Skin epidermis (tissue), 12 donors: ENCODE measurements around the gene CROCC2.

Source experiments
- H3K27ac ChIP-seq, 21 experiments: fragments of 200-600 bp; sonication (generic) in 11 of 21; one replicate each; pipeline ENCODE4 v1.5.0; 2020; ENCODE audit warnings: mild to moderate bottlenecking in 3 of 21, inconsistent platforms in 2 of 21, moderate library complexity in 2 of 21
- H3K4me3 ChIP-seq, 7 experiments: fragments of 200-600 bp; sonication (generic) in 2 of 7; one replicate each; pipeline ENCODE4 v1.5.0; 2020; ENCODE audit warnings: inconsistent platforms in 2 of 7, mild to moderate bottlenecking in 2 of 7, moderate library complexity in 1 of 7

CROCC2 gene

DNA sequence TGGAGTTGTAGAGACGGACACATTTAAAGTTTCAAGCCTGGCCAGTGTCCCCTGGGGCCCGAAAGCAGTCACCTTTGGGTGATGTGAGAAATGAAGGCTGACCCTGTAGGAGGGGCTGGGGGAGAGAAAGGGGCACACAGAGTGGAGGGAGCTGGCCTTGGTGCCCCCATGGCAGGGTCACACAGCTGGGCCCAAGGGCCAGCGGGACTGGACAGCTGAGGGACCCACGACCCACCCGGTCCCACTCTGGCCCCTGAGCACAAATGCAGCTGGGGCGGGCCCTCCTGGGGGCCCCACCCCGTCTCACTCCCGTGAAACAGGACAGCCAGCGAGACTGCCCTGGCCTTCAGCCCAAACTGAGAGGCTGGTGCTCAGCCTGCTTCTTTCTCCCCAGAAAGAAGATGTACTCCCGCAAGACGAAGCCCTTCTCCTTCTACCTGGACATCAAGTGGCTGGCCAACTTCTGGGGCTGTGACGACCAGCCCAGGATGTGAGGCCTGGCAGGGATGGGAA is 31.4 kb upstream of the CROCC2 start:
- no peak overlapping the region for H3K4me3 ChIP-seq
- no peak overlapping the region for H3K27ac ChIP-seq

DNA sequence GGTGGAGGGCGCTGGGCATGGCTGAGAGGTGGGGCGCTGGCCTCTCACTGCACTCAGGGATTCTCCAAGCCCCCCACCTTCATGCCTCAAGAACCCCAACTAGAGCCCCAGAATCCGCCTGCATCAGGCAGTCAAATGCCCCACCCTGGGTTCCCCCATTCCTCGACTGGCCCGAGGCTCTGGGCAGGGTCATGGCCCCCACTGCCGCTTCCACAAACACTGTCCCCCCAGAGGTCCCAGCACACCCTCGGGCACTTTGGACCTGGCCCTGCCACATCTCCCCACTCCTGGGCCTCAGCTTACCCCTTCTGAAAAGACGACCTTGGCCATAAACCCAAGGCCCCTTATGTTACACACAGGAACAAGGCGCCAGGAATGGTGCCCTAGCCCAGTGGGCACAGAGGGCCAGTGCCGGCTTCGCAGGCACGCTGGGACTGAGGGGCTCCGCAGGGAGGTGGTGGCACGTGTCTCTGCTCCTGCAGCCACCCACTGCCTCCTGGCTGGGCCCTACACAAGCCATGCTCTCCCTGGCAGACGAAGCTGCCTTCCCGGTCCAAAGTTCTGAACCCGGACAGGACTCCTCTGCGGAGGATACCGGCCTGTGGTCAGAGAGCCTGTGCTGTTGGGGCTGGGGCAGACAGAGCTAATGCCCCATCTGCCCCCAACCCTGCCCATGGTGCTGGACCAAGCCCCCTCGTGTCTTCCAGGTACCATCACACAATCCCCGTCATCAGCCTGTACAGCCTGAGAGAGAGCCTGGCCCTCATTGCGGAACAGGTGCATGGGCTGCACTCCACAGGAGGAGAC is 30.7 kb upstream of the CROCC2 start:
- H3K27ac ChIP-seq = no peak overlapping the region
- H3K4me3 ChIP-seq = no peak overlapping the region

DNA sequence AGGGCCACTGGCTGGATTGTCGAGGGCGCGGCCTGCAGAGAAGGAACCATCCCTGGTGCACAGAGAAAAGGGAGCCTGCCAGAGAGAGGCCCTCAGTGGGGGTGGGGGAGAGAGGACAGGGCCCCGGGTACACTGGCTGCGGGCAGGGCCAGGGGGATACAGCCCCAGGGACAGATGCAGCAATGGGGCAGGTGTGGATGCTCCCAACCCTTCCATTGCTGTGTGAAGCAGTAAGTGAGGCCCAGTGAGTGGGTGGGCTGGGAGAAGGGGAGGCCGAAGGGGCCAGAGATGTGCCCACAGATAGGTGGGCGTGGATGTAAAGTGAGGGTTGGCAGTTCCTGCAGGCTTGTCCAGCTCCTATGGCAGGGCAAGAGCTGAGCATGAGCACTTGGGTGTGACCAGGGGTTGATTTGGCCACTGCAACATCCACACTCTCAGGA is 30.1 kb upstream of the CROCC2 start:
- Histone ChIP-seq H3K27ac (no peak overlapping the region), H3K4me3 (no peak overlapping the region)

DNA sequence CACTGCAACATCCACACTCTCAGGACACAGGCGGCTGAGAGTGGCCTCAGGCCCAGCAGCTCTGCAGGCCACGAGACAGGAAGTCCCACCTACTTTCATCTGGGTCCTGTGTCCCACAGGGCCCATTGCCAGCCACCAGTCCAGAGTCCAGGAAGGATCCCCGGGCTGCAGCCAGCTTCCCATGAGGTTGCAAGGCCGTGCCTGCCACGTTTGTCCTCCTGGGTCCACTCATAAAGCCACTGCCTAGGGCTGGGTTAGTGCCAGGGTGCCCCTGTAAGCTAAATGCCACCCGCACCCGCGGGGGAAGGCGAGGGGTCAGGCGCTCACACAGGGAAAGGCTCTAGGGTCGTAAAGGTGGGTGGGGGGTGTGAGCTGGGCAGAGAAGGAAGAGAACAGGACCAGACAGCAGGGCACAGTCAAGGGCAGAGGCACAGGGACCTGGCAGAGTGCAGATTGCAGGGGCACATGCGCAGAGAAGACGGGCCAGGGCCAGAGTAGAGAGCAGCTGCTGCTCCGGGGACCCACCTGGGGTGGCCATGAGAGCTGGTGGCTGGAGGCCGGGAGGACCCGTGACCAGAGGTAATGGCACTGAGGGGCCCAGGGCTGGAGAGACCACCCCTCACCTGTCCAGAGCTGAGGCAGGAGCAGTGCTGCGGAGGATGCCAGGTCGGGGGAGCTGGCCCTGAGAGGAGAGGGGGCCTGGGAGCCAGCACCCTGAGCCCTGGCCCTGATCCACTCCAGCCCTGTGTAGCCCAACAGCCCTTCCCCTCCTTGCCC is 29.5 kb upstream of the CROCC2 start:
- H3K4me3 ChIP-seq = no peak overlapping the region
- no peak overlapping the region for H3K27ac ChIP-seq

DNA sequence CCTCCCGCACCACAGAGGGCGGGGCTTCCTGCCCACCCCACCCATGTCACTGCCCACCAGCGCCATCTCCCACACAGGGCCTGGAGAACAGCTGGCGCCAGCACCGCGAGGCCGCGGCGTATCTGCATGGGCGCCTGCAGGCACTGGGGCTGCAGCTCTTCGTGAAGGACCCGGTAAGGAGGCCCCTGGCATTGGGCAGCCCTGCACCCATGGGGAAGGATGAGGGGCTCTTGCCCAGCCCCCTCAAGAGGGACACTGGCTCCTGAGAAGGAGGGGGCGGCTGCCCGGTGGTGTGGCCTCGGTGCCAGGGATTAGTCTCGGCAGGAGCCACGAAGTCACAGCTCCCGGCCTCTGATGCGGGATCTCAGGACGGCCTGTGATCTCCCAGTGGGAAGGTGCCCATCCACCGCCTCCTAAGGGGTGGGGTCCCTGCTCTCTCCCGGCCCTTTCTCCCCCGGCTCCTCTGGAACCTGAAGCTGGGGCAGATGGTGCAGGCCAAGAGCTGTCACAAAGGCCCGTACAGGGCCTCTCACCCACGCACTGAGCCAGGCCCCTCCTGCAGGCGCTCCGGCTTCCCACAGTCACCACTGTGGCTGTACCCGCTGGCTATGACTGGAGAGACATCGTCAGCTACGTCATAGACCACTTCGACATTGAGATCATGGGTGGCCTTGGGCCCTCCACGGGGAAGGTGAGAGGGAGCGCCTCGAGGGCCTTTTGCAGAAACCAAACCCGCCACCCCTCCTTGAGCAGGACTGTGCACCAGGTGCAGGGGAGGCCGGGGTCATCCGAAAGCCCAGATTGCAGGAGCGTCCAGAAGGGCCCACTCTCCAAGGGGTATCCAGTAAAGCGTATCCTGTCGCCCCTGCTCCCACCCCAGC is 28.4 kb upstream of the CROCC2 start:
- H3K4me3 ChIP-seq = no peak overlapping the region
- no peak overlapping the region for H3K27ac ChIP-seq

DNA sequence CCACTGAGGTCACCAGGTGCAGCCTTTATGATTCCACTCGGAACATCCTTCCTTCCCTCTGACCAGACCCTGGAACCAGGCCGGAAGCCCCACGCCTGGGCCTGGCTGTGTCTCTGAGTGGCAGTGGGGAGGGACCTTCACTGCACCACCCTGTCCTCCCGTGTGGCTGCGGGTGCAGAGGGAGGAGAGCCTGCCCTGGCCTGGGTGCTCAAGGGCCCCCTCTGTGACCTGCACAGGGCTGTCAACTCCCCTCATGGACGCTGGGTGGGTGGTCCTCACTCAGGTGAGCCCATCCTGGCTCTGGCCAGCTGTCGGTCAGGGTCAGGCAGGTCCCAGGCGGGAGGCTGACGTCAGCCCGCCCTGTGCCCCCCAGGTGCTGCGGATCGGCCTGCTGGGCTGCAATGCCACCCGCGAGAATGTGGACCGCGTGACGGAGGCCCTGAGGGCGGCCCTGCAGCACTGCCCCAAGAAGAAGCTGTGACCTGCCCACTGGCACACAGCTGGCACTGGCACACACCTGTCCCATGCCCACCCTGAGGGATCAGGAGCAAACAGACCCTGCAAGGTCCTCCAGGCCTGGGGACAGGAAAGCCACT is 27.7 kb upstream of the CROCC2 start:
- Histone ChIP-seq H3K4me3 (no peak overlapping the region), H3K27ac (no peak overlapping the region)

DNA sequence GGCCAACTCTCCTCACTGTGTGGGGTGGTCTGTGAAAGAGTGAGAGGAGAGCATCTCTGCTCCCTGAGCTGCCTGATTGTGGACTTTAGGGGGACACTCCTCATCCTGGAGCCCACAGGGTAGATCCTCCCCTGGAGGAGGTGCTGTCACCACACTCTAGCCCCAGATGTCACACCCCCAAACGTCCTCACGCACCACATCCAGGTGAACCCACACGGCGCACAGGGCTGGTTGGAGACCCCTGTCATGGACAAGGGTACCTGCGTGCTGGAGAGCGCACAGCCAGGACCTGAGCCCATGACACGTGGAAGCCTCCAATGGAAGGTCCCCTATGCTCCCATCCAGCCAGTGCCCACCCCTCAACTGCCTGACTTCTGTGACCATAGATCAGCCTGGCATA is 27.0 kb upstream of the CROCC2 start:
- Histone ChIP-seq H3K27ac (no peak overlapping the region), H3K4me3 (no peak overlapping the region)

DNA sequence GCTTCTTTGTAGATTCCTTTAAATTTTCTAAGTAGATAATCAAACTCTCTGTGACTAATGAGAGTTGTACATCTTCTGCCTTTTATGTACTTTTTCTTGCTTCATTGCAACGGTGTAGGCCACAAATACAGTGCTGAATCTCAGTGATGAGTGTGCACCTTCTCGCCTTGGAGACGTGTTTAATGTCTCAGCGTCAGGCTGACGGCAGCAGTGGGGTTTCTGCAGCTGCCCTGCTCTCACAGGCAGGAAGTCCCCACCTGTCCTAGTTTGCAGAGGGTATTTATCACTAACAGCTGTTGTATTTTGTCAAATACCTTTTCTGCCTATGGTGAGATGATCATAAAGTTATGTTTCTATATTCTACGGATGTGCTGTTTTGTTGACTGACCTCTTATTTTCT is 24.2 kb upstream of the CROCC2 start:
- Histone ChIP-seq H3K4me3 (no peak overlapping the region), H3K27ac (no peak overlapping the region)

DNA sequence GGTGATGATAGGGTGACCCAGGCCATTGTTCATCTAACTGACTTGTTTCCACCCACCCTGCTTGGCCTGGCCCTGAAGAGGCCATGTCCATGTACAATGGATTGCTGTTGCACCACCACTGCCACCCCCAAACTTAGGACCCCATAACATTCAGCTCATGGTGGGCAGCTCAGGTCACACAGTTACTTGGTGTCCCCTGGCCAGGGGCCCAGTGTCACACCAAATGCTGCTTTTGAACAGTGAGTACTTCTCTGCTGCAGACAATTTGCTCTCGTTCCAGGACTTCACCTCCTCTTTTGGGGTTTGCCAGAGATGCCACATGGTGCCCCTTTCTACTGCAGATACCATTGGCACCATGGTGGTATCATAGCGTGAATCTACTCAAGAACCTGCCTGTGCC is 21.9 kb upstream of the CROCC2 start:
- Histone ChIP-seq H3K27ac (no peak overlapping the region), H3K4me3 (no peak overlapping the region)

DNA sequence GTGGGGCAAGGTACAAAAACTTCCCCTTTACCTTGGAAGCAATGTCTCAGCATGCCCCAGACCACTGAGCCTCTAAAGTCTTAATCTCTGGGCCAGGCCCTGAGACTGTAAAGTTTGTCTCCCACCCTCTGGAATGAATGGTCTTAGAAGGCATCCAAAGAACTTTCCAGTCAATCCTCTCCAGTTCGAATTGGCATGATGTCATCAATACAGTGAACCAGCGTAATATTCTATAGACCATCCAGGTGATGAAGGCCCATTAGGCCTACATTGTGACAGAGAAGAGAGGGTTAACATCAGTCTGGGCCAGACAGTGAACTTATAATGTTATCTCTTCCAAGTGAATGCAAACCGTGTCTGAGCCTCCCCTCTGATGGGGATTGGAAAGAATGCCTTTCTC is 21.4 kb upstream of the CROCC2 start:
- no peak overlapping the region for H3K4me3 ChIP-seq
- no peak overlapping the region for H3K27ac ChIP-seq

DNA sequence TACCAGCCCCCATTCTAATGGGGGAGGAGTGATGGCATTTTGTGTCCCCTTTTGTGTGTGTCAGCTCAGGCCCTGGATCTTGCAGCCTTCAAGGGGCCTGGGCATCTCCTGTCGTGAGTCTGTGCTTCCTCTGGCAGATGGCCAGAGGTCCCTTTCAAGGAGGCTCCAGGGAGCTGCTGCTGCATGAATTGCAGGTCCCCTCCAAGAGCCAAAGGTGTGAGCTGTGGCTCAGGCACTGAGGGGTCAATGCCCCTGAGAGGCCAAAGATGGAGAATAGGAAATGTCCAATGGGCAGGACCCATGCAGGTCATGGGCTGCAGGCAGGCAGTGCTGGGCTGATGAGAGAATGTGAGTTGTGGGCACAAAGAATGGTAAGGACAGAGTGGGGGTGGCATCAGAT is 20.6 kb upstream of the CROCC2 start:
- H3K4me3 ChIP-seq = no peak overlapping the region
- no peak overlapping the region for H3K27ac ChIP-seq

DNA sequence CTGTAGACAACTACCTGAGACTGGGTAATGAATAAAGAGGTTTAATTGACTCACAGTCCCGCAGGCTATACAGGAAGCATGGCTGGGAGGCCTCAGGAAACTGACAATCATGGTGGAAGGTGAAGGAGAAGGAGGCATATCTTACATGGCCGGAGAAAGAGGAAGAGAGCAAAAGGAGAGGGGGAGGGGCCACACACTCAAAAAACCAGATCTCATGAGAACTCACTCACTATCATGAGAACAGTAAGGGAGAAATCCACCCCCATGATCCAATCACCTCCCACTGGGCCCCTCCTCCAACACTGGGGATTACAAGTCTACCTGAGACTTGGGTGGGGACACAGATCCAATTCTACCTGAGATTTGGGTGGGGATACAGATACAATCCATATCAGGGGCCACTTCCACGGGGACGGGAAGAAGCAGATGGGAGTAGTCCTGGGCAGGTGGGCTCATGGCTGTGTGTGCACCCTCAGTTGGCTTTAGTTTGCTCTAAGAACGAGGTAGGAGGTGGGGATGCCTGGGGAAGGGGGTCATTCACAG is 20.0 kb upstream of the CROCC2 start:
- H3K4me3 ChIP-seq = no peak overlapping the region
- no peak overlapping the region for H3K27ac ChIP-seq

DNA sequence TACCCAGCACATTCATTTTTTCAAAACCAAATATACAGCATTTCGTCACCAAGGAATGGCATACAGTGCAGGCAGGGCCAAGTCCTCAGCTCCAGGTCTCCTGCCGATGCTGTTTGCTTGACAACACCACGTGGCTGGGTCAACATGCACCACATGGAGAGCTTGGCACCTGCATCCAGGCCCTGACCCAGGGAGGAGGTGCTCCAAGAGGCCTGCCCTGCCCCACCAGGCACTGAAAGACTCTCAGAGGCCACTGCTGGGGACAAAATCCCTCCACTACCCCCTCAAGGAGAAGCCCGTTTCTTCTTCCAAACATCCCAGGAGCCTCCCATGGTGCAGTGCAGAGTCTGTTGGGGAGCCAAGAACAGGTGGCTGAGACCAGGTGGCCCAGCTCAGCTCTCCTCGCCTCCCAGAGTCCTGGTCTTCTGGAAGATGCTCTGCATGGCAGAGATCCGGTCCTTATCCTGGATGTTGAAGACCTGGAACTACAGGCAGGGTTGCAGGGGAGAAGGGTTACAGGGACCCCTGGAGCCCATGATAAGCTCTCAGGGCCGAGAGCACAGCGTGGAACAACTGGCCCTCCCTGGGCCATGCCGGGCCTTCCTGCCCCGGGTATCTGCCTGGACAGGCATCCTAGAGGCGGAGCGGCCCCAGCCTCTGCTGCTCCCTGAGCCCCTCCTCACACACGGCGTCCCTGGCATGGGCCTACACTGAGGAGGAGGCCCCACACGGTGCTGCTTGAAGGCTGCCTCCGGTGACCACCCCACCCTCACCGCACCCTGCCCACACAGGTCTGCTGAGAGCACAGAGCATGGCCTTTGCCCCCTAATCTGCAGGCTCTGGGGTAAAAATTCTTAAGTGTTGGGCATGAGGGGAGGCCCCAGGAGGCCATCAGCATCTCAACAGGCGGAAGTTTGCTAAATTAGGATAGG is 19.2 kb upstream of the CROCC2 start:
- H3K4me3 ChIP-seq = no peak overlapping the region
- H3K27ac ChIP-seq = no peak overlapping the region

DNA sequence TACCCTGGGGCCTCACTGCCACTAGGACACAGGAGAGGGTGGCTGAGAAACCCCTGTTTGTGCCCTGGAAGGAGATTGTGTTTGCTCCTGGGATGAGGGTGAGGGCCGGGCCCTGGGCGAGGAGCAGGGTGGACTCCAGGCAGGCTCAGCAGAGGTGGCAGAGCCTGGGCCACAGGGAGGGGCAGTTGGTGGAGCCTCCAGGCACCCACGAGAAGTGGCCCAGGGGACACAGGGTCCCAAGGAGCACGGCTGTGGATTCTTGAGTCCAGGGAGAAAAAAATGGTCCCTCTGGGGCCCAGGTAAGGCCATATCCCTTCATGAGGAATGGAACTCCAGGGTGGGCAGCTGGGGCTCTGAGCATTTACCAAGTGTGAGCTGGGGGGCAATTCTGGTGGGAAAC is 18.5 kb upstream of the CROCC2 start:
- H3K27ac ChIP-seq = no peak overlapping the region
- no peak overlapping the region for H3K4me3 ChIP-seq

DNA sequence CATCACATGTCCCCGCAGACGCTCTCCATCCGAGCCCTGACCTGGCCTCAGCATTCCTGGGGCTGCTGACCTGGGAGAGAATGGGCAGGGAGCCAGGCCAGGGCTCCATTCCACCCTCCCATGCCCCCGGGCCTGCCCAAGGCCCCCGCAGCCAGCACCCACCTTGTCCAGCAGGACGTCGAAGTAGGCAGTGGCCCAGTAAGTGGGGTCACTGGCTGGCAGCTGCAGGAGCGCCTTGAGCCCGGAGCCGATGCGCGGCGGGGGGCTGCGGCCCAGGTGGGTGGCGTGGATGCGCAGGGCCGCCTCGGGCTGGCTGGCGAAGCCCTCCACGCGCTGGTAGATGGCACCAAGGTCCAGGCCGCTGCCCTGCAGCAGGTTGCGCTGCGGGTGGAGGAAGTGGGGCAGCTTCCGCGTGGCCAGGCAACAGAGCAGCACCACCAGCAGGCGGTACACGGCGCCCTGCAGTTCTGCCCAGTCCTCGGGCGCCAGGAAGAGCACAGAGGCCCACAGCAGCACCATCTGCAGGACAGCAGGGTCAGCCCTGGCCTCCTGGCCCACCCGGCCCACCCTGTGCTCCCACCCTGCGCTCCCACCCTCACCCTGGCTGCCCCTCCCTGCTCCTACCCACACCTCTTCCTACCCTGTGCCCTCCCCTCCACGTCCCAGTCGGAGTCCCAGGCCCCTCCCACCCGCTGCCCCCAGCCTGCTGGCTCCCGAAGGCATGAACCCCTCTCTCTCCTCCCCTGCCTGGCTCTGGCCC is 17.8 kb upstream of the CROCC2 start:
- H3K4me3 ChIP-seq = no peak overlapping the region
- H3K27ac ChIP-seq = no peak overlapping the region

DNA sequence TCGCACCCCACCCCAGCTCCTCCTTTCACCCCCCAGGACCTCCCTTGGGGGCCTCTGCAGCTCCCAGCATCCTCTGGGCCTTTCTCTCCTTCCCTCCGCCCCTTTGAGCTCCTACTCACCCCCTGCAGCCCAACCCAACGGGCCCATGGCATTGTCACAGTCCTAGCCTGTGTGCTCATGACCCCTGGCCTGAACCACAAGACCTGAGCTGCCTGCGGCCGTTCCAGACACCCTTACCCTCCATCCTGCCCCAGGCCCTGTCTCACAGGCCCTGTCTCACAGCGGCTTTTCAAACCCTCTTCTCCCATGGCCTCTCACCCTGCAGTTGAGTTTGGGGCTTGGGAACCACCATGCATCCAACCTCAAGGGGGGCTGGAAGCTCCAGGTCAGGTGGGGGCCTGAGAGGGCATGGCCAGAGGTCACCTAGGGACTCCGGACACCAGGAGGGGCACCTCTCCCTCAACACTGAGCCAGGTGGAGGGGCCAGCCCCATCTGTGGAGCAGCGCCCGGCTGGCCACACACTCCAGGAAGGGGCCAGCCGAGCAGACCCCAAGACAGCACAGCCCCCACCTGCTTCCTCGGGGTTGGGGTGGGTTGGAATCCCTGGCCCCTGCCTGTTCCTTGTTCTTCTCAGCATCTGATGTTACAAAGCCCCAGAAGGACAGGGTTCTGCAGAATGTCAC is 17.1 kb upstream of the CROCC2 start:
- H3K4me3 ChIP-seq = no peak overlapping the region

More for the DNA sequence above, 17.1 kb upstream of the CROCC2 start:
- peak overlapping the region in 1 of 21 experiments; percentile 44 for H3K27ac ChIP-seq
